OCI-LY7 (cell line): ENCODE data around the gene OLFML2B.

Experiments used
- EZH2phosphoT487 ChIP-seq: fragments of 200-600 bp; sonication (generic); IDR thresholded peaks from 2 replicates; pipeline ENCODE4 v1.6.1; 2018; ENCODE audit warnings: low read depth, borderline replicate concordance, mild to moderate bottlenecking, mixed run types, antibody characterized with exemption, low read length, moderate library complexity, mixed read lengths
- TF ChIP-seq, protein P1 (sequence below): fragments of 200-600 bp; sonication (generic); conservative IDR thresholded peaks from 2 replicates; pipeline ENCODE4 v1.5.1; 2014; ENCODE audit warnings: mild to moderate bottlenecking, antibody characterized with exemption, low read length, moderate library complexity, mixed read lengths

DNA sequence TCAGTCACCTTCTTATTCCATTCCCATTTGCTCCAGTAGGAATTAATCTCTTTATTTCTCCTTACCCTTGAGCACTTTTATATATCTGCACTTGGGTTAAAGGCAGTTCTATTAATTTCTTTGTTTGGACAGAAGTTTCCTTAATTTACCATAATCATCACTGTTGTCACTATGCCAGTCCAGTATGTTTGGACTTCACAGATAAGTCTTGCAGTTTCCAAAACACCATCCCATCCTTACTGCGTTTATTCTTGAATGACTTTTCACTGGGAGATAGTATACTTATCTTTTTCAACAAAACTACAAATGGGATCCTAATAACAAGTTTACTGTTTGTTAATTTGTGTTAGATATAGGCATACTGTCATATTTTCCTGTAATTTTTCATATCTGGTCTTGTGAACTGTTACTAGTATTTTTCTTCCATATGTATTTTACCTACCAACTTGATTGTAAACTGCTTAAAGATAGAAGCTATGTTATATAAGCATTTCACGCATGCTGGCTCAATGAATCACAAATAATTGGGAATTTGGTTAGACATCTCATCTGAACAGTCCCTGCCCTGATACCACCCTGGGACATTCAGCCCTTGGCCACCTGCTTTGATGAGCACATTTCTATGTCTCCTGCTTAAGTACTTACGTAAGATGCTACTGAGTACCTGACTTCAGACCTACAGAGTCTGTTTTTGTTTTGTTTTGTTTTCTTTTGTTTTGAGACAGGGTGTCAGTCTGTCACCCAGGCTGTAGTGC is 78.2 kb downstream of the OLFML2B start:
- TF ChIP-seq, protein P1, sequence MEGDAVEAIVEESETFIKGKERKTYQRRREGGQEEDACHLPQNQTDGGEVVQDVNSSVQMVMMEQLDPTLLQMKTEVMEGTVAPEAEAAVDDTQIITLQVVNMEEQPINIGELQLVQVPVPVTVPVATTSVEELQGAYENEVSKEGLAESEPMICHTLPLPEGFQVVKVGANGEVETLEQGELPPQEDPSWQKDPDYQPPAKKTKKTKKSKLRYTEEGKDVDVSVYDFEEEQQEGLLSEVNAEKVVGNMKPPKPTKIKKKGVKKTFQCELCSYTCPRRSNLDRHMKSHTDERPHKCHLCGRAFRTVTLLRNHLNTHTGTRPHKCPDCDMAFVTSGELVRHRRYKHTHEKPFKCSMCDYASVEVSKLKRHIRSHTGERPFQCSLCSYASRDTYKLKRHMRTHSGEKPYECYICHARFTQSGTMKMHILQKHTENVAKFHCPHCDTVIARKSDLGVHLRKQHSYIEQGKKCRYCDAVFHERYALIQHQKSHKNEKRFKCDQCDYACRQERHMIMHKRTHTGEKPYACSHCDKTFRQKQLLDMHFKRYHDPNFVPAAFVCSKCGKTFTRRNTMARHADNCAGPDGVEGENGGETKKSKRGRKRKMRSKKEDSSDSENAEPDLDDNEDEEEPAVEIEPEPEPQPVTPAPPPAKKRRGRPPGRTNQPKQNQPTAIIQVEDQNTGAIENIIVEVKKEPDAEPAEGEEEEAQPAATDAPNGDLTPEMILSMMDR = no peak
- no peak for TF ChIP-seq EZH2phosphoT487
